ENCODE data around the gene FNDC3B. TPM values are rescaled to one million over a fixed set of nuclear protein-coding genes. Genes with fewer than 3 reads are reported as not detected.
A peak's percentile ranks its signal among the peaks of the same experiment; 100 is the strongest.

Gene FNDC3B
- total RNA-seq, 1 experiment from 2014 or later, result 173 TPM

GRCh38 chr3:172102883-172103310, 63.5 kb downstream of the FNDC3B start:
- Histone ChIP-seq H3K4me1 (ENCODE audit: control insufficient read depth, insufficient read depth, low read length) (peaks cover 86% of the 10 kb centered on the region), H3K4me3 (ENCODE audit: low read depth in 2 of 2, low read length in 2 of 2) (no peak overlapping the region), H3K36me3 (ENCODE audit: control insufficient read depth, insufficient read depth, low read length) (no peaks in the 10 kb centered on the region), H3K27me3 (ENCODE audit: control insufficient read depth, insufficient read depth, low read length) (no peaks in the 10 kb centered on the region), H3K9me3 (ENCODE audit: control insufficient read depth, insufficient read depth, low read depth, low read length) (no peaks in the 10 kb centered on the region), H3K27ac (ENCODE audit: low read length) (peak overlapping the region; percentile 48)
- DNase-seq (ENCODE audit: low read depth, low spot score), result no peak
- in situ Hi-C loops (cut with HindIII; ENCODE audit: low pct_unique_long_range_greater_than_20kb, low sequenced_read_pairs) (no loop called here), intact Hi-C loops (cut with micrococcal nuclease; ENCODE audit: unreplicated experiment) (no loop called here)
- POLR2A ChIA-PET, result no interaction called here
- TF ChIP-seq SIN3A (IDR thresholded peaks at IDR 0.05; ENCODE audit: borderline replicate concordance, insufficient read depth, low read depth, low read length), result no peak
- TF ChIP-seq TCF7L2 (IDR thresholded peaks at IDR 0.05; ENCODE audit: low read depth, low read length), result no peak
- no peak for TF ChIP-seq CTCF (IDR thresholded peaks at IDR 0.05)
- TF ChIP-seq REST (IDR thresholded peaks at IDR 0.05; ENCODE audit: insufficient read depth in 1 of 2, low read depth in 2 of 2, low read length in 1 of 2), result no peak
- no peak for TF ChIP-seq POLR2AphosphoS5 (IDR thresholded peaks at IDR 0.05; ENCODE audit: low read depth, low read length)
- ATAC-seq, result no peak; the same call in 1 of the 2 replicates
- BruUV-seq (replicated peaks), result no TSS peak
- CTCF ChIA-PET, result no interaction called here

- Histone ChIP-seq H3K27me3 (ENCODE audit: control insufficient read depth, insufficient read depth, low read length) (no peaks in the 10 kb centered on the region), H3K4me3 (ENCODE audit: low read depth in 2 of 2, low read length in 2 of 2) (no peak overlapping the region), H3K36me3 (ENCODE audit: control insufficient read depth, insufficient read depth, low read length) (no peaks in the 10 kb centered on the region), H3K9me3 (ENCODE audit: control insufficient read depth, insufficient read depth, low read depth, low read length) (no peaks in the 10 kb centered on the region), H3K4me1 (ENCODE audit: control insufficient read depth, insufficient read depth, low read length) (peaks cover 84% of the 10 kb centered on the region), H3K27ac (ENCODE audit: low read length) (peak overlapping the region; percentile 48)
- ATAC-seq (no peak), DNase-seq (ENCODE audit: low read depth, low spot score) (no peak)
- intact Hi-C loops (cut with micrococcal nuclease; ENCODE audit: unreplicated experiment), result no loop called here
- TF ChIP-seq CTCF (IDR thresholded peaks at IDR 0.05) (no peak), POLR2AphosphoS5 (IDR thresholded peaks at IDR 0.05; ENCODE audit: low read depth, low read length) (no peak), REST (IDR thresholded peaks at IDR 0.05; ENCODE audit: insufficient read depth in 1 of 2, low read depth in 2 of 2, low read length in 1 of 2) (no peak), TCF7L2 (IDR thresholded peaks at IDR 0.05; ENCODE audit: low read depth, low read length) (no peak), SIN3A (IDR thresholded peaks at IDR 0.05; ENCODE audit: borderline replicate concordance, insufficient read depth, low read depth, low read length) (no peak)
- ChIA-PET POLR2A (interaction anchor here (0.7 kb wide), 1 partner anchor 14 kb away, joined by 8 read pairs; no protein-coding TSS in a partner anchor), CTCF (no interaction called here)
- in situ Hi-C loops (cut with HindIII; ENCODE audit: low pct_unique_long_range_greater_than_20kb, low sequenced_read_pairs), result no loop called here
- no TSS peak for BruUV-seq (replicated peaks)
Observed at GRCh38 chr3:172103724-172104123, 64.3 kb downstream of the FNDC3B start.
